Heart left ventricle (tissue), 13 donors: ENCODE data around the gene TBL1X.

Experiments used
- POLR2A ChIP-seq, 2 donors: fragments of 450-650 bp; IDR thresholded peaks; one replicate each; pipeline ENCODE4 v1.6.1; 2017; ENCODE audit warnings: antibody characterized with exemption in 2 of 2, mild to moderate bottlenecking in 2 of 2, moderate library complexity in 2 of 2
- TF ChIP-seq, protein P1 (sequence below), 12 donors: fragments of 200-600 bp; sonication (generic) in 4 of 12; IDR thresholded peaks; one replicate each; pipeline versions ENCODE4 v1.5.0 to v1.8.0; 2018 to 2022; ENCODE audit warnings: antibody characterized with exemption in 12 of 12, mild to moderate bottlenecking in 5 of 12
- donor health status: ischemic (EF 13 %, LVEDD 7.1; RV severe dilation, severe dysfunction).
- donor health status: DM: no; HTN: yes; CAD: no.
- donor health status: DM: no; HTN: no; CAD: no.
- donor health status: ischemic (EF 25% LVEDD 6.9; RV normal size, moderate dysfunction).
- donor health status: ischemic (EF 25% LVEDD 5.7; RV mildly dilated, moderate dysfunction).
- donor health status: ischemic (EF 35%, LVEDD 5.7; RV mildly dilated, moderate dysfunction).
- donor health status: nonischemic (EF 11% LVEDD 7.7; RV severe dilation, severe dysfunction).
- donor health status: DM: yes; HTN: yes; CAD: no.
- donor health status: PGD.
- donor health status: ischemic (EF 29% LVEDD 5.4; RV normal size, mild dysfunction).
- donor health status: nonischemic (EF 23%, LVEDD 6.1; RV moderate dilation, normal function).

DNA sequence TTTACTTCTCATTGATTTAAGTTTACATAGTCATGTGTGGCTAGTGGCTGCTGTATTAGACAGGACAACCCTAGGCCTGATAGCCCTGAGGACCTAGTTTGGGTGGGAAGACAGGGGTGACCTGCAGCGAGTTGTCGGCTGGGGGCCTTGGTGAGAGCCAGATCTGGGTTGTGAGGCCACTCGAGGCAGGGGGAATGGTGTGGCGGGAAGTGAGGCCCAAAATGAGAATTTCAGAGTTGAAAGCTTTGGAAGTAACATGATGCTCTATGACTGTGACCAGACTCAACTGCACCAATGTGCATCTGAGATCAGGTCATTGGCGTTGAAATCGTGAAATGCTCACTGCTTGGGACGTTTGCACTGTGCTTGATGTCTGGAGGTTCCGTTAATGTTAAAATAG lies 72.9 kb downstream of the TBL1X start:
- TF ChIP-seq, protein P1, sequence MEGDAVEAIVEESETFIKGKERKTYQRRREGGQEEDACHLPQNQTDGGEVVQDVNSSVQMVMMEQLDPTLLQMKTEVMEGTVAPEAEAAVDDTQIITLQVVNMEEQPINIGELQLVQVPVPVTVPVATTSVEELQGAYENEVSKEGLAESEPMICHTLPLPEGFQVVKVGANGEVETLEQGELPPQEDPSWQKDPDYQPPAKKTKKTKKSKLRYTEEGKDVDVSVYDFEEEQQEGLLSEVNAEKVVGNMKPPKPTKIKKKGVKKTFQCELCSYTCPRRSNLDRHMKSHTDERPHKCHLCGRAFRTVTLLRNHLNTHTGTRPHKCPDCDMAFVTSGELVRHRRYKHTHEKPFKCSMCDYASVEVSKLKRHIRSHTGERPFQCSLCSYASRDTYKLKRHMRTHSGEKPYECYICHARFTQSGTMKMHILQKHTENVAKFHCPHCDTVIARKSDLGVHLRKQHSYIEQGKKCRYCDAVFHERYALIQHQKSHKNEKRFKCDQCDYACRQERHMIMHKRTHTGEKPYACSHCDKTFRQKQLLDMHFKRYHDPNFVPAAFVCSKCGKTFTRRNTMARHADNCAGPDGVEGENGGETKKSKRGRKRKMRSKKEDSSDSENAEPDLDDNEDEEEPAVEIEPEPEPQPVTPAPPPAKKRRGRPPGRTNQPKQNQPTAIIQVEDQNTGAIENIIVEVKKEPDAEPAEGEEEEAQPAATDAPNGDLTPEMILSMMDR (IDR thresholded peaks at IDR 0.05), result no peak
- TF ChIP-seq POLR2A (IDR thresholded peaks at IDR 0.05), result no peak
